Fibroblast of villous mesenchyme (primary cell): ENCODE data around the gene ISCA1. TPM values are rescaled to one million over a fixed set of nuclear protein-coding genes. Genes with fewer than 3 reads are reported as not detected.
A peak's percentile ranks its signal among the peaks of the same experiment; 100 is the strongest.

Source experiments
- DNase-seq: peaks from one replicate; pipeline ENCODE4 v3.0.0-alpha.2; 2010; ENCODE audit warnings: low read depth
- H3K4me3 ChIP-seq: 2 replicates; pipeline ENCODE4 v1.5.1; 2011; ENCODE audit warnings: low read depth, mild to moderate bottlenecking, low read length
- total RNA-seq: library from RNA; depleted of rRNA; stranded (reverse); fragments of >200 nt; gene quantifications from 2 replicates; pipeline ENCODE4 v1.2.3, GENCODE V29; 2012
- TF ChIP-seq, protein P1 (sequence below): IDR thresholded peaks from 2 replicates; pipeline ENCODE4 v1.5.1; 2012; ENCODE audit warnings: low read depth, mild to moderate bottlenecking, low read length; ENCODE audit not compliant: insufficient read depth

The ISCA1 gene
- total RNA-seq, result 21.6 and 45.3 TPM in 2 replicates

DNA sequence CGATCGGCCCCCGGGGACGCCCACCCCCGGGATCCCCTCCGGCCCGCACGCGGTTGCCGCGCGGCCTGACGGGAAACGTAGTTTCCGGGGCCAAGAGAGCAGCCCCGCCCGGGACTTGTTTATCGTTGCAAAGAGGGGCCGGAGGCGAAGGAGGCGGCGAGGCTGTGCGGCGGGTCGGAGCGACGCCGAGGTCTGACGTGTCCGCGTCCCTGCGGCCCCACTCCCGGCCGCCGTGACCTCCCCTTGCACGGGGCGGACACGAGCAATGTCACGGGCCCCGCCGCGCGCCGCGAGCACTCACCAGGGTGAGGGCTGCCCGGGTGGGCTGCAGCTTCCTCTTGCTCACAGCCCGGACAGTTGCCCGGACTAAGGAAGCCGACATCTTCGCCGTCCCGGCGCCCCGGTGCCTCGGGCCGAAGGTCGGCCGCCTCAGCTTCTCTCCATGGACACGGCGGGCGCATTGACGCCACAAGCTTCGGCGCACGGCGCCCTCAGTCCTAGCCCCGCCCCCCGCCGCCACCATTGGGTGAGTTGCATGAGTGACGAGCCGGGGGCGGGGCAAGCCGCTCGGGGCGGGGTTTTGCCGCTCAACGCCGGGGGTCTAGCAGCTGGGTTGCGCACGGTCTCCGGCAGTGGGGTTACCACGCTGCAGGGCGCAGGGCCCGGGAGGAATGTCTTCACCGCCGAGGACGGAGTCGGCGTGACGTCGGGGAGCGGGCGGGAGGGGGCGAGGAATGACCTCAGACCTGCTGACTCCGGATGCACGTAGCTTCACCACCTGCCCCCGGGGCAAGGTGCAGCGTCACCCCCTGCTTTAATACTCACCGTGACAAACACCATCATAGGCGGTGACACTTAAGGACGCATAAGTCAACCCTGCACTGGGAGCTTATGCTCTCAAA is at the start of gene ISCA1:
Gene ISCA1 (minus strand): TSS at position 462 of the 902 bp plus-strand sequence. CDS start 80 bp downstream, at position 382.
- TF ChIP-seq, protein P1, sequence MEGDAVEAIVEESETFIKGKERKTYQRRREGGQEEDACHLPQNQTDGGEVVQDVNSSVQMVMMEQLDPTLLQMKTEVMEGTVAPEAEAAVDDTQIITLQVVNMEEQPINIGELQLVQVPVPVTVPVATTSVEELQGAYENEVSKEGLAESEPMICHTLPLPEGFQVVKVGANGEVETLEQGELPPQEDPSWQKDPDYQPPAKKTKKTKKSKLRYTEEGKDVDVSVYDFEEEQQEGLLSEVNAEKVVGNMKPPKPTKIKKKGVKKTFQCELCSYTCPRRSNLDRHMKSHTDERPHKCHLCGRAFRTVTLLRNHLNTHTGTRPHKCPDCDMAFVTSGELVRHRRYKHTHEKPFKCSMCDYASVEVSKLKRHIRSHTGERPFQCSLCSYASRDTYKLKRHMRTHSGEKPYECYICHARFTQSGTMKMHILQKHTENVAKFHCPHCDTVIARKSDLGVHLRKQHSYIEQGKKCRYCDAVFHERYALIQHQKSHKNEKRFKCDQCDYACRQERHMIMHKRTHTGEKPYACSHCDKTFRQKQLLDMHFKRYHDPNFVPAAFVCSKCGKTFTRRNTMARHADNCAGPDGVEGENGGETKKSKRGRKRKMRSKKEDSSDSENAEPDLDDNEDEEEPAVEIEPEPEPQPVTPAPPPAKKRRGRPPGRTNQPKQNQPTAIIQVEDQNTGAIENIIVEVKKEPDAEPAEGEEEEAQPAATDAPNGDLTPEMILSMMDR, result no peak
- peak within 1 kb of the TSS; percentile 83 for H3K4me3 ChIP-seq
- DNase-seq, result peak; percentile 94

DNA sequence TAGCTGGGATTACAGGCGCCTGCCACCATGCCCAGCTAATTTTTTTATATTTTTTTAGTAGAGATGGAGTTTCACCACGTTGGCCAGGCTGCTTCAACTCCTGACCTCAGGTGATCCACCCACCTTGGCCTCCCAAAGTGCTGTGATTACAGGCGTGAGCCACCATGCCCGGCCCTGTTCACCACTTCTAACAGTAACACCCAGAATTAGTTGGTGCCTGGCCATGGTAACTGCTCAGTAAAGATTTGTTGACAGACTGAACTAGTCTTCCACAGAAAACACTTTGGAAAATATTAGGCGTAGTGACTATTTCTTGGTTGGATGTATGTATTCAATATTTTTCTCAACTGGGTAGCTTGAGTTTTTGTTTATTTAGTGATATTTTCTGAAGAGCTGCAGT is 47.8 kb upstream of the ISCA1 start:
- H3K4me3 ChIP-seq, result no peak overlapping the region
- no peak for DNase-seq
- TF ChIP-seq, protein P1, result no peak

DNA sequence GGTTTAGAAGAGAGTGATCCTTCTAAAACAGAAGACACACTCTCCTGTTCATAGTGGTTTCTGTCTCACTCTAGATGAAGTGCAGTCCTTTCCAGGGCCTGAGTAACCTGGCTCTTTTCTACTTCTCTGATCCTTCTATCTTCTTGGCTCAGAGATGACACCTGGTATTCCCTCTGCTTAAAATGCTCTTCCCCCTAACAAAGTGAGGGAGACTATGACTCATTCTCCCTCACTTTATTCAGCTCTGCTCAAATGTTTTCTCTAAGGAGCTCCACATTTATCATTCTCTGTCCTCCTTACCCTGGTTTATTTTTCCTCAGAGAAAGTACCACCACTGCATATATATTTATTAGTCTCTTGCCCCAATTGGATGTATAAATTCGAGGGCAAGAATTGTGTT is 47.3 kb upstream of the ISCA1 start:
- TF ChIP-seq, protein P1, result no peak
- DNase-seq, result no peak

DNA sequence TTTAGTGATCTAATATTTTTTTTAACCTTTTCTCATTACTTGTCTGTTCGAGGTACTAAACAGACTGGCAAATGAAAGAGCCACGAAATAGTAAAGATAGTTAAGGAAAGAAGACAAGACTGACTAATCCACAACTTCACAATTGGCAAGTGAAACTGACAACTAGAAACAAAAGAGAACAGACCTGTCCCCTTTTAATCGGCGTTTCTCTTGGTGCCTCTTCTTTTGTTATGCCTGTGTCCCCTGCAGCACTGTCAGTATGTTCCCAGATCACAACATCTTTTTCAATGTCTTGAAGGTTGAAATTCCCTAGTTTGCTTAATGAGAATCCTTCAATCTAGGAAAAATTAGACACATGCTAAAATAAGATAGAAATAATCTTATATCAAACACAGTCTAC is 45.8 kb upstream of the ISCA1 start:
- no peak for DNase-seq
- TF ChIP-seq, protein P1, result no peak
- H3K4me3 ChIP-seq, result no peak overlapping the region

More for the DNA sequence above, 47.3 kb upstream of the ISCA1 start:
- H3K4me3 ChIP-seq, result no peak overlapping the region

DNA sequence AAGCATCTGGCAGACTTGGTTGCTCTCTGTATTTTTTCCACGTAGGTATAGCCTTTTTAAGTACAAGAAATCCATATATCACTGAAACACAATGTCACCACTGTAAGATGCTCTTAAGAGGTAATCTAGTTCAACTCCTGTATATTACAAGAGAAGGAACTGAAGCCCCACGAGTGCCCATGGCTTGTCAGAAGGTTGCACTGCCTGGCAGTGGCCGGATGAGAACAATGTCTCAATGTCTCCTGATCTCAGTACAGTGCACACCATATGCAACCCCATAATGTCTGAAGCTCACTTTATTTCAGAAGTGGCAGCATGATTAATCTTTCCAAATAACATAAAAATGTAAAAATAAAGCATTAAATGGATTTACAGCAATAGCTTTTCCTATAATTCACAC is 44.2 kb upstream of the ISCA1 start:
- no peak overlapping the region for H3K4me3 ChIP-seq
- no peak for DNase-seq
- TF ChIP-seq, protein P1, result no peak

DNA sequence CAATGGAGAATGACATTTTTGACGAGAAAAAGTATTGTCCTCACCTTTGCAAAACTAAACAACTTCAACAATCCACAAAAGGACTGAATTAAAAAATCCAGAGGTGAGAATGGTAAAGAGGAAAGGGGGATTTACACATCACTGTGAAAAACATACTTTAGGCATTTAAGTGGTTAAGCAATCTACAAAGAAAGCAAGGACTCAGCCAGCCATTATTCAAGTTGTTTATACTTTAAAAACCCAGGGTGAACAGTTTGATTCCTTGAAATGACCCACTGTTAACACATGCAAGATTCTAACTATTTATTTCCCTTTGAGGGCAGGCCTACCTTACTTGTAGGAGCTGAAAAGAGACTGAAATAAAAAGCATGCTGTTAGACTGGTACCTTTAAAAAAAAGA is 42.6 kb upstream of the ISCA1 start:
- peak; percentile 70 for DNase-seq

More for the DNA sequence above, 42.6 kb upstream of the ISCA1 start:
- TF ChIP-seq, protein P1, result no peak
- no peak overlapping the region for H3K4me3 ChIP-seq
